Activated T-cell treated with anti-CD3 and anti-CD28 coated beads for 24 hours (primary cell): ENCODE results near the gene AKAIN1.

ENCODE experiments used
- DNase-seq: peaks from one replicate; pipeline ENCODE4 v3.0.0-alpha.2; 2020; ENCODE audit warnings: low read depth

Gene AKAIN1

GRCh38 chr18:5093902-5094301, 103.2 kb downstream of the AKAIN1 start:
- DNase-seq: no peak
